HepG2 (cell line): ENCODE data around the gene CMIP. TPM values are rescaled to one million over a fixed set of nuclear protein-coding genes. Genes with fewer than 3 reads are reported as not detected.

Source experiments
- AKAP8 ChIP-seq: sonication (generic); formaldehyde crosslinking; IDR thresholded peaks from 2 replicates; pipeline ENCODE4 v1.5.1; 2020; ENCODE audit warnings: mild to moderate bottlenecking, missing genetic modification reagents
- HES4 ChIP-seq: sonication (generic); formaldehyde crosslinking; IDR thresholded peaks from 2 replicates; pipeline ENCODE4 v1.9.0; 2021; ENCODE audit warnings: mild to moderate bottlenecking, missing genetic modification reagents, borderline replicate concordance
- KDM6A ChIP-seq: IDR thresholded peaks from 2 replicates; pipeline ENCODE4 v1.6.1; 2016; ENCODE audit warnings: low read depth
- NCOA5 ChIP-seq: sonication (generic); formaldehyde crosslinking; IDR thresholded peaks from 2 replicates; pipeline ENCODE4 v1.4.0; 2020; ENCODE audit warnings: missing genetic modification reagents
- SOX6 ChIP-seq, 2 experiments: fragments of 450-650 bp in 1 of 2; sonication (generic) in 1 of 2; formaldehyde crosslinking in 1 of 2; IDR thresholded peaks; 2 replicates each; pipeline versions ENCODE4 v1.4.0 to v1.6.1; 2017 to 2020; ENCODE audit warnings: antibody characterized with exemption in 1 of 2, mild to moderate bottlenecking in 1 of 2, missing genetic modification reagents in 1 of 2
- SP2 ChIP-seq: sonication (generic); formaldehyde crosslinking; IDR thresholded peaks from 2 replicates; pipeline ENCODE4 v1.5.1; 2020; ENCODE audit warnings: mild to moderate bottlenecking, missing genetic modification reagents
- STAT5B ChIP-seq: sonication (generic); formaldehyde crosslinking; IDR thresholded peaks from 2 replicates; pipeline ENCODE4 v1.4.0; 2020; ENCODE audit warnings: missing genetic modification reagents
- ZC3H4 ChIP-seq: sonication (generic); formaldehyde crosslinking; IDR thresholded peaks from 2 replicates; pipeline ENCODE4 v1.4.0; 2020; ENCODE audit warnings: missing genetic modification reagents, borderline replicate concordance
- ZFP36L1 ChIP-seq: sonication (generic); formaldehyde crosslinking; IDR thresholded peaks from 2 replicates; pipeline ENCODE4 v1.8.0; 2022; ENCODE audit warnings: mild to moderate bottlenecking, missing genetic modification reagents, moderate library complexity
- ZNF337 ChIP-seq: sonication (generic); formaldehyde crosslinking; IDR thresholded peaks from 2 replicates; pipeline ENCODE4 v1.5.1; 2020; ENCODE audit warnings: missing genetic modification reagents, low read depth, mild to moderate bottlenecking, borderline replicate concordance
- ZNF619 ChIP-seq: sonication (generic); formaldehyde crosslinking; IDR thresholded peaks from 2 replicates; pipeline ENCODE4 v1.4.0; 2020; ENCODE audit warnings: mild to moderate bottlenecking, missing genetic modification reagents
- ZNF792 ChIP-seq: IDR thresholded peaks from 2 replicates; pipeline ENCODE4 v1.6.1; 2016
- polyA plus RNA-seq, 8 experiments: library from polyadenylated mRNA; depleted of rRNA in 3 of 8; stranded (reverse) in 7 of 8; unstranded in 1 of 8; fragments of >200 nt; fragmentation: Illumina TruSeq in 4 of 8; extraction: Trizol in 4 of 8; gene quantifications; 2 replicates each; pipeline versions ENCODE4 v1.2.1 to v1.2.3, GENCODE V29; 2011 to 2016; ENCODE audit warnings: low read depth in 4 of 8, missing spikeins in 1 of 8, mixed read lengths in 1 of 8; ENCODE audit not compliant: insufficient read depth in 1 of 8
- total RNA-seq, 5 experiments: library from RNA; depleted of rRNA; stranded (reverse); fragments of >200 nt; fragmentation: Illumina TruSeq; extraction: Trizol; gene quantifications; 2 replicates each; pipeline ENCODE4 v1.2.3, GENCODE V29; 2016; ENCODE audit warnings: low read depth in 1 of 5
- TF ChIP-seq, protein P1 (sequence below): sonication (generic); formaldehyde crosslinking; IDR thresholded peaks from 2 replicates; pipeline ENCODE4 v1.4.0; 2020; ENCODE audit warnings: missing genetic modification reagents
- TF ChIP-seq, protein P2 (sequence below): sonication (generic); formaldehyde crosslinking; IDR thresholded peaks from 2 replicates; pipeline ENCODE4 v1.8.1; 2022; ENCODE audit warnings: low read depth, mild to moderate bottlenecking, missing genetic modification reagents
- TF ChIP-seq, protein P3 (sequence below): IDR thresholded peaks from 2 replicates; pipeline ENCODE4 v1.6.1; 2016; ENCODE audit warnings: missing biosample characterization, missing genetic modification reagents, low read depth

Gene CMIP
- total and polyA plus RNA-seq, 2 of the 13 experiments (the other 11 are each of a cell fraction or from before 2014, with no cell fraction given) = 10.9 to 18.1 TPM

DNA sequence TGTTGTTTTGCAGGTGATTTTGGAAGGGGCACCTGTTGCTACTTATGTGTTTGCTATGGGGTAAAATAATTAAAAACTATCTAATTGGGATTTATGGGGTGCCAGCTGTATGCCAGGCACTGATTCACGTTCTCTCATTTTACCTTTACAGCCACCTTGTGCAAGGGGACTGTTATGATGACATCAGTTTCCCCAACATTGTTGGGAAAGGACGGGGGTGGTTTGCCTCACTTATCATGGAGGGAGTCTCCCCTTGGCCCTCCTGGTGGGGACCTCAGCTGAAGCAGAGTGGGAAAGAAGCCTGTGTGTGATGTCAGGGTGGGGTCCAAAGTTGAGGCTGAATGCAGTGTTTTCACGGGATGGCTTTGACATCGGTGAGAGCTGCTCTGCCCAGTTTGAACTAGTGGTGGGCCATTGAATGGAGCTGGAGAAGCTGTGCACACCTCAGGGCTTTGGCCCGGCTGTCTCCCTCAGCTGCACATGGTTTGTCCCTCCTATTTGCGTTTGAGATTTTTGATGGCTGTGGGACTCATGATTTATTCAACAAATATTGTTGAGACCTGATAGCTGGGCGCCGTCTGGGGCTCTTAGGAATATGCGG, 36.1 kb downstream of the CMIP start (continued):
- TF ChIP-seq ZNF619 (CRISPR knock-in tag) = 0 out of 2 replicates have a peak, but pooled peaks have one; percentile 34
- peak; percentile 48; the same call in 1 of the 2 replicates for TF ChIP-seq HES4 (CRISPR knock-in tag)
- TF ChIP-seq SOX6 (IDR thresholded peaks at IDR 0.05) = no peak
- no peak for TF ChIP-seq SOX6 (CRISPR knock-in tag; IDR thresholded peaks at IDR 0.05)
- TF ChIP-seq KDM6A (CRISPR knock-in tag) = no peak
- TF ChIP-seq ZNF337 (CRISPR knock-in tag) = peak; percentile 54; the same call in 1 of the 2 replicates
- no peak for TF ChIP-seq ZFP36L1 (CRISPR knock-in tag)
- TF ChIP-seq, protein P1, sequence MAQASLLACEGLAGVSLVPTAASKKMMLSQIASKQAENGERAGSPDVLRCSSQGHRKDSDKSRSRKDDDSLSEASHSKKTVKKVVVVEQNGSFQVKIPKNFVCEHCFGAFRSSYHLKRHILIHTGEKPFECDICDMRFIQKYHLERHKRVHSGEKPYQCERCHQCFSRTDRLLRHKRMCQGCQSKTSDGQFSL (CRISPR knock-in tag) = no peak
- TF ChIP-seq NCOA5 = no peak
- 0 out of 2 replicates have a peak, but pooled peaks have one; percentile 17 for TF ChIP-seq SP2 (CRISPR knock-in tag)
- no peak for TF ChIP-seq STAT5B (CRISPR knock-in tag)
- TF ChIP-seq, protein P2, sequence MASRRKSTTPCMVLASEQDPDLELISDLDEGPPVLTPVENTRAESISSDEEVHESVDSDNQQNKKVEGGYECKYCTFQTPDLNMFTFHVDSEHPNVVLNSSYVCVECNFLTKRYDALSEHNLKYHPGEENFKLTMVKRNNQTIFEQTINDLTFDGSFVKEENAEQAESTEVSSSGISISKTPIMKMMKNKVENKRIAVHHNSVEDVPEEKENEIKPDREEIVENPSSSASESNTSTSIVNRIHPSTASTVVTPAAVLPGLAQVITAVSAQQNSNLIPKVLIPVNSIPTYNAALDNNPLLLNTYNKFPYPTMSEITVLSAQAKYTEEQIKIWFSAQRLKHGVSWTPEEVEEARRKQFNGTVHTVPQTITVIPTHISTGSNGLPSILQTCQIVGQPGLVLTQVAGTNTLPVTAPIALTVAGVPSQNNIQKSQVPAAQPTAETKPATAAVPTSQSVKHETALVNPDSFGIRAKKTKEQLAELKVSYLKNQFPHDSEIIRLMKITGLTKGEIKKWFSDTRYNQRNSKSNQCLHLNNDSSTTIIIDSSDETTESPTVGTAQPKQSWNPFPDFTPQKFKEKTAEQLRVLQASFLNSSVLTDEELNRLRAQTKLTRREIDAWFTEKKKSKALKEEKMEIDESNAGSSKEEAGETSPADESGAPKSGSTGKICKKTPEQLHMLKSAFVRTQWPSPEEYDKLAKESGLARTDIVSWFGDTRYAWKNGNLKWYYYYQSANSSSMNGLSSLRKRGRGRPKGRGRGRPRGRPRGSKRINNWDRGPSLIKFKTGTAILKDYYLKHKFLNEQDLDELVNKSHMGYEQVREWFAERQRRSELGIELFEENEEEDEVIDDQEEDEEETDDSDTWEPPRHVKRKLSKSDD = no peak
- TF ChIP-seq, protein P3, sequence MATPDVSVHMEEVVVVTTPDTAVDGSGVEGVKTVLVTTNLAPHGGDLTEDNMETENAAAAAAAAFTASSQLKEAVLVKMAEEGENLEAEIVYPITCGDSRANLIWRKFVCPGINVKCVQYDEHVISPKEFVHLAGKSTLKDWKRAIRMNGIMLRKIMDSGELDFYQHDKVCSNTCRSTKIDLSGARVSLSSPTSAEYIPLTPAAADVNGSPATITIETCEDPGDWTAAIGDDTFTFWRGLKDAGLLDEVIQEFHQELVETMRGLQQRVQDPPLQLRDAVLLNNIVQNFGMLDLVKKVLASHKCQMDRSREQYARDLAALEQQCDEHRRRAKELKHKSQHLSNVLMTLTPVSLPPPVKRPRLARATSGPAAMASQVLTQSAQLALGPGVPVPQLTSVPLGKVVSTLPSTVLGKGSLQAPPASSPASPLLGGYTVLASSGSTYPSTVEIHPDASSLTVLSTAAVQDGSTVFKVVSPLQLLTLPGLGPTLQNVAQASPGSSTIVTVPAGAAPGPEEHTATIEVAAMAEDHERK = no peak
- 0 out of 2 replicates have a peak, but pooled peaks have one; percentile 6 for TF ChIP-seq ZC3H4 (CRISPR knock-in tag)
- TF ChIP-seq AKAP8 (CRISPR knock-in tag) = peak; percentile 8; the same call in 1 of the 2 replicates
- TF ChIP-seq ZNF792 (CRISPR knock-in tag) = 0 out of 2 replicates have a peak, but pooled peaks have one; percentile 20
